Measurements from ENCODE around the gene ENDOV. TPM values are rescaled to one million over a fixed set of nuclear protein-coding genes. Genes with fewer than 3 reads are reported as not detected.

Gene ENDOV
- total RNA-seq, 2 donors from 2014 or later: 19.1 to 25.3 TPM

GRCh38 chr17:80433916-80434666 lies 19.1 kb downstream of the ENDOV start:
- Histone ChIP-seq H3K4me1 (no peaks in the 10 kb centered on the region), H3K4me3 (no peak overlapping the region), H3K36me3 (no peaks in the 10 kb centered on the region), H3K27ac (no peak overlapping the region), H3K27me3 (no peaks in the 10 kb centered on the region), H3K9ac (ENCODE audit: low read depth in 2 of 2, low read length in 2 of 2) (no peak overlapping the region), H3K9me3 (no peaks in the 10 kb centered on the region)
- TF ChIP-seq, protein P1, sequence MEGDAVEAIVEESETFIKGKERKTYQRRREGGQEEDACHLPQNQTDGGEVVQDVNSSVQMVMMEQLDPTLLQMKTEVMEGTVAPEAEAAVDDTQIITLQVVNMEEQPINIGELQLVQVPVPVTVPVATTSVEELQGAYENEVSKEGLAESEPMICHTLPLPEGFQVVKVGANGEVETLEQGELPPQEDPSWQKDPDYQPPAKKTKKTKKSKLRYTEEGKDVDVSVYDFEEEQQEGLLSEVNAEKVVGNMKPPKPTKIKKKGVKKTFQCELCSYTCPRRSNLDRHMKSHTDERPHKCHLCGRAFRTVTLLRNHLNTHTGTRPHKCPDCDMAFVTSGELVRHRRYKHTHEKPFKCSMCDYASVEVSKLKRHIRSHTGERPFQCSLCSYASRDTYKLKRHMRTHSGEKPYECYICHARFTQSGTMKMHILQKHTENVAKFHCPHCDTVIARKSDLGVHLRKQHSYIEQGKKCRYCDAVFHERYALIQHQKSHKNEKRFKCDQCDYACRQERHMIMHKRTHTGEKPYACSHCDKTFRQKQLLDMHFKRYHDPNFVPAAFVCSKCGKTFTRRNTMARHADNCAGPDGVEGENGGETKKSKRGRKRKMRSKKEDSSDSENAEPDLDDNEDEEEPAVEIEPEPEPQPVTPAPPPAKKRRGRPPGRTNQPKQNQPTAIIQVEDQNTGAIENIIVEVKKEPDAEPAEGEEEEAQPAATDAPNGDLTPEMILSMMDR (IDR thresholded peaks at IDR 0.05): no peak
- intact Hi-C loops (cut with DNase I): no loop called here
- DNase-seq: no peak

GRCh38 chr17:80437532-80437931 lies 22.6 kb downstream of the ENDOV start:
- H3K27me3 ChIP-seq: no peaks in the 10 kb centered on the region
- H3K36me3 ChIP-seq: no peaks in the 10 kb centered on the region
- intact Hi-C loops (cut with DNase I): no loop called here
- no peaks in the 10 kb centered on the region for H3K9me3 ChIP-seq
- H3K27ac ChIP-seq: no peak overlapping the region
- DNase-seq: no peak
- no peak overlapping the region for H3K9ac ChIP-seq (ENCODE audit: low read depth in 2 of 2, low read length in 2 of 2)
- TF ChIP-seq, protein P1 (IDR thresholded peaks at IDR 0.05): no peak
- no peak overlapping the region for H3K4me3 ChIP-seq
- no peaks in the 10 kb centered on the region for H3K4me1 ChIP-seq

- Histone ChIP-seq H3K4me1 (no peaks in the 10 kb centered on the region), H3K9ac (ENCODE audit: low read depth in 2 of 2, low read length in 2 of 2) (no peak overlapping the region), H3K4me3 (no peak overlapping the region), H3K9me3 (no peaks in the 10 kb centered on the region), H3K27me3 (no peaks in the 10 kb centered on the region), H3K27ac (no peak overlapping the region), H3K36me3 (no peaks in the 10 kb centered on the region)
- TF ChIP-seq, protein P1 (IDR thresholded peaks at IDR 0.05): no peak
- DNase-seq: no peak
- intact Hi-C loops (cut with DNase I): no loop called here
Observed at GRCh38 chr17:80438806-80439205, 23.8 kb downstream of the ENDOV start.

GRCh38 chr17:80439499-80439898 lies 24.5 kb downstream of the ENDOV start:
- TF ChIP-seq, protein P1 (IDR thresholded peaks at IDR 0.05): no peak
- H3K9ac ChIP-seq (ENCODE audit: low read depth in 2 of 2, low read length in 2 of 2): no peak overlapping the region
- H3K36me3 ChIP-seq: no peaks in the 10 kb centered on the region
- no peak overlapping the region for H3K27ac ChIP-seq
- H3K4me1 ChIP-seq: no peaks in the 10 kb centered on the region
- no peaks in the 10 kb centered on the region for H3K27me3 ChIP-seq
- no peak overlapping the region for H3K4me3 ChIP-seq
- DNase-seq: no peak
- H3K9me3 ChIP-seq: no peaks in the 10 kb centered on the region
- intact Hi-C loops (cut with DNase I): no loop called here

DNA sequence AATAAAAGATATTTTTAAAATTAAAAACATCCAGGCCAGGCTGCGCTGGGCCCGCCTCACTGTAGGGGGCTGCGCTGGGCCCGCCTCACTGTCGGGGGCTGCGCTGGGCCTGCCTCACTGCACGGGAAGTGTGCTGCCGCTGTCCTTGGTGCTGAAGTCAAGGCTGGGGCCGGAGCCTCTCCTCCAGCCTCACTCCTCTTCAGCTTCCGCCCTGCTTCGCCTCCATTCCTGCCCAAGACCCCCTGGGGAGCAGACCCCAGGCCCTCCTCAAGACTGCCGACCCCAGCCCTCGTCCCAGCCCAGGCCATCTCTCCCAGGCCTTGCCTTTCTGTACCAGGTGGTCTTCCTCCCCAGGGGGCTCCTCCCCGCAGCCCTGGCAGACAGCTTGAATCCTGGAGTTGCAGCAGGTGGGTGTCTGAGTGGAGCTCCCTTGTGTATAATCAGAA lies 26.2 kb downstream of the ENDOV start:
- Histone ChIP-seq H3K4me3 (no peak overlapping the region), H3K9ac (ENCODE audit: low read depth in 2 of 2, low read length in 2 of 2) (no peak overlapping the region), H3K4me1 (no peaks in the 10 kb centered on the region), H3K36me3 (no peaks in the 10 kb centered on the region), H3K27me3 (no peaks in the 10 kb centered on the region), H3K9me3 (no peaks in the 10 kb centered on the region), H3K27ac (no peak overlapping the region)
- DNase-seq: no peak
- TF ChIP-seq, protein P1 (IDR thresholded peaks at IDR 0.05): no peak
- intact Hi-C loops (cut with DNase I): no loop called here

Data from colonic mucosa (tissue), 4 donors.